Aortic smooth muscle cell (primary cell): ENCODE results near the gene NCS1. TPM values are rescaled to one million over a fixed set of nuclear protein-coding genes. Genes with fewer than 3 reads are reported as not detected.

Experiments
- total RNA-seq: library from RNA; depleted of rRNA; stranded (reverse); fragments of >200 nt; gene quantifications from 2 replicates; pipeline ENCODE4 v1.2.3, GENCODE V29; 2014

NCS1 gene
- total RNA-seq: 32.0 and 33.2 TPM in 2 replicates

DNA sequence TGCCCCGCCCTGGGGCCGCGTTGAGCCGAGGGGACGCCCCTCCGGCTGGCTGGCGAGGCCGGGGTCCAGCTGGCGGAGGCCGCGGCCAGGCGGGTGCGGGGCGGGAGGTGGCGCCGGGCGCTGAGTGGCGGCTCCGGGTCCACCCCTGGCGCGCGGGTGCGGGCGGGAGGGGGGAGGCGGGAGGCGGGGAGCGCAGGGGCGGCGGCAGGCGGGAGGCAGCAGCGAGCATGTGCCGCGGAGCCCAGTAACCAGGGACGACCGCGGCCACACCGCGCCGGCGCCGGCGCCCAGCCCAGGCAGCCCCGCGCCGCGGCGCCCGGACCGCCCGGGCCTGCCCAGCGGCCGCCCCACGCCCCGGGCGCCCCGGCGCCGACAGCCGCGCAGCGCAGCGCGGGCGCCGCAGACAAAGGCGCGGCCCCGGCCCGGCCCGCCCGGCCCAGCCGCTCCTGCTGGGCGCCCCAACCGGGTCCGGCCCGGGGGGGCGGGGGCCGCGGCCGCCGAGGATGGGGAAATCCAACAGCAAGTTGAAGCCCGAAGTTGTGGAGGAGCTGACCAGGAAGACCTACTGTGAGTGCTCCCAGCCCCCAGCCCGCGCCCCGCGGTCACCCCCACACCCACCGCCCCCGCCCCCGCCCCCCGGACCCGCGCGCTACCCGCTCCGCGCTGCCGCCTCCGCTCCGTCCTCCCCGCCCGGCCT lies at the start of gene NCS1:
Gene NCS1 (plus strand): TSS at position 244 of the 697 bp plus-strand sequence. CDS start 260 bp downstream, at position 504.

DNA sequence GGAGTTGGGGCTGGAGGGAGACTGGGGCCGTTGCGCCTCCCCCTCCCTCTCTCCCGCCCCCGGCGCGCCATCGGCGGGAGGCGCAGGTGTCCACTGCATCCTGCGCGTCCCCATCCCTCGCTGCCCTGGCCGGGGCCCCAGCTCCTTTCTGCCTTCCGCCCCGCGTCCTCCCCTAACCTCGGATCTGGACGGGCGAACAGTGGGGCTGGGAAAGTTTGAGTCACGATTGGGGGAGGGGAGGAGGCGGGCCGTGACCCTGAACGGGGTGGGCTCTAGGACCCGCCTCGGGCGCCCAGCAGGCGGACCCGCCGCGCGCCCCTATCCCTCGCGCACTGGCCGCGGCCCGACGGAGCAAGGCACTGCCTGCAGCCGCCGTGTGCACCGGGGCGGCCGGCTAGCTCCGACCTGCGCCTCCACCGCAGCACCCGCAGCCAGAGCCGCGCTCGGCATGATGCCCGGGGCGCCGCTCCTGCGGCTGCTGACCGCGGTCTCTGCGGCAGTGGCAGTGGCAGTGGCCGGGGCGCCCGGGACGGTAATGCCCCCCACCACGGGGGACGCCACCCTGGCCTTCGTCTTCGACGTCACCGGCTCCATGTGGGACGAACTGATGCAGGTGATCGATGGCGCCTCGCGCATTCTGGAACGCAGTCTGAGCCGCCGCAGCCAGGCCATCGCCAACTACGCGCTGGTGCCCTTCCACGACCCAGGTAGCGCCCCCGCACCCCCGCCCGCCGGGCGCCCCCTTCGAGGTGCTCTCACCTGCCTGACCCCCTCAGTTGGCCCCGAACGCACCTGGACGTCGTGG lies 93.4 kb downstream of the NCS1 start, which contains the start of gene HMCN2:
Gene HMCN2 (plus strand): TSS at position 330 of the 805 bp plus-strand sequence. CDS start 119 bp downstream, at position 449.

Other genes with a start within 250 kb of the NCS1 start
- 70.9 and 84.2 TPM in 2 replicates for gene FNBP1, start 129.2 kb upstream of the NCS1 start, total RNA-seq
- 53.0 and 84.8 TPM in 2 replicates for gene GPR107, start 118.5 kb upstream of the NCS1 start, total RNA-seq
- 0.06 and 0.13 TPM in 2 replicates for gene HMCN2, start 93.4 kb downstream of the NCS1 start, total RNA-seq